ENCODE data around the gene KCTD8.
A peak's percentile ranks its signal among the peaks of the same experiment; 100 is the strongest.
"Not testable (repeated sequence)": the region's sequence is repeated elsewhere in the genome, so short reads cannot be mapped to it uniquely, and the experiment has no call there.

Gene KCTD8

GRCh38 chr4:44326741-44327140, 121.9 kb downstream of the KCTD8 start:
- no peak for DNase-seq (ENCODE audit: low spot score)

GRCh38 chr4:44320833-44321232, 127.8 kb downstream of the KCTD8 start:
- DNase-seq (ENCODE audit: low spot score): no peak

DNA sequence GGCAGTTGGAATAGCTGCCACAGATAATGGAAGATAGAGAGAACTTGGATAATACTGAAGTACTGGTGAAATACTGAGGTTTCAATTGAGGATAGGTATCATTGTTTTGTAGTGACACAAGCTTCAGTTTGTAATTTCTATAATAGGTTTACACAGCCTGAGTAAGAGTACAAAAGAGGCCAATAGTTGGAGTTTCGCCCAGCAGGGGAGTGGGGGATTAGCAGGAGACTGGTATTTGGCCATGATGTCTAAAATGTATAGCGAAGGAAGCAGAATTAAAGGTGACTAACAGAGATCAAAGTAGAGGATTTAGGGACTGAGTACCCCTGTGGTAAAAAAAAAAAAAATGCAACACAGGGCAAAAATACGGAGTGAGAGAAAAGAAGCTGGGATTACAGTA, 129.5 kb downstream of the KCTD8 start:
- no peak for DNase-seq (ENCODE audit: low spot score)

DNA sequence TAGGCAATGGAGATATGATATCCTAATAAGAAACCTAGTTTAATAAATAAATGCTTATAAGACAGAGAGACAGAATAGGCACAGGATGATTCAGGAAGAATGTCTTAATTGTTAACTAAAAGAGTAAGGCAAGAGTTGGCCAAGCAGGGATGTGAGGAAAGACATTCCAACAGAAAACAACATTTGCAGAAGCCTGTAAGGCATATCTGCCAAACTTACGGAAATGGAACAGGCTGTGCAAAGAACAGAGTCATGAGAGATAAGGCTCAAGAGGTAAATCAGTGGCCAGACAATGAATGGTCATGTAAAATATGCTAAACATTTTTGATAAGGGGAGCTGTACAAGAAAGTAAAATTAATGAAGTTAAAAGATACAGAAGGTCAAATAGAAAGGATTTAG, 134.9 kb downstream of the KCTD8 start:
- no peak for DNase-seq (ENCODE audit: low spot score)

DNA sequence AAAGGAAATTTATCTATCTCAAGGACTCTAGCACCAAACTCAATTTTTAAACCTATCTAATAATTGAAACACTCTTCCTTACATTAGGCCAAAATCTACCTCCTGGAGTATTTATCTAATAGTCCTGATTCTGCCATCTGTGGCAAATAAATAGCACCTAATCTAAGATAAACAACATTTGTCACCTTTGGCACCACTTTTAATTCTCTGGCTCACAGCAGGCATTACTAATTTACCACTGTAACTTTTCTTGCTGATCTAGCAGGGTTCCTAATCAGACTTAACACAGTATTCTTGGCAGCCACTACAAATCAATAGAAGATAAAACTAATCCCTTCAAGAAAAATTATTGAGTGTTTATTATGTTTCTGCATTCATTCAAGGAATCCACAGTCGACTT, 161.1 kb downstream of the KCTD8 start:
- DNase-seq (ENCODE audit: low spot score): no peak

DNA sequence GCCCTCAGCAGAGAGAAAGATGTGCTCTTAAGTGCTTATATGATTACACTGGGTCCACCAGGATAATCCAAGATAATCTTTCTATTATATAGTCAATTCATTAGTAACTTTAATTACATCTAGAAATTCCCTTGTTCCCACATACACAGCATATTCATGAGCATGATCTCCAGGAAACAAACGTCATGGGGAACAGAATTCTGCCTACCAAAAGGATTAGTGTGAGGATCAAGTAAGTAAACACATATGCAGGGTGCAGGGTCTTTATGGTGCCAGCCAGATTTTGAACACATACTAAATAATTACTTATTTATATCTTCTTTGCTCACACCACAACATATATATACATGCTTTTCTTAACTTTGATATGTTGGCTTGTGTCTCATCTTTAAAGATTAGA, 169.1 kb downstream of the KCTD8 start:
- DNase-seq (ENCODE audit: low spot score): no peak

- no peak for DNase-seq (ENCODE audit: low spot score)
Observed at GRCh38 chr4:44279066-44279465, 169.5 kb downstream of the KCTD8 start.

DNA sequence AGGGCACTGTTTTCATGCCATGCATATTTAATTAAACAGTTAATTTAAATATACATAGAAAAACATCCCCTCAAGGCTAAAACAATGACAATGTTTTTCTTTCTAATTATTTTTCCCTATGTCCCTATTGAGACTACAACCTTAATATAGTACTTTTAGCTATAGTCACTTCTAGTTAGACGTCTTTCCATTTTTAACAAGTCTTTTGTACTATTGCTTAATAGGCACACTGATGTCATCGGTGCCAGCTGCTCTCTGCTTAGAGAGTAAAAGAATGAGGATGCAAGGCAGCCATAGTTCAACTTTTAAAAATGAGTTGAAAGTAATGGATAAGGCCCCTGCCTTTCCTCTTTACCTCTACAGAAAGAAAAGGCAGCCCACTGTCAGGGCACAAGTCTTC, 191.1 kb downstream of the KCTD8 start:
- DNase-seq (ENCODE audit: low spot score): no peak

DNA sequence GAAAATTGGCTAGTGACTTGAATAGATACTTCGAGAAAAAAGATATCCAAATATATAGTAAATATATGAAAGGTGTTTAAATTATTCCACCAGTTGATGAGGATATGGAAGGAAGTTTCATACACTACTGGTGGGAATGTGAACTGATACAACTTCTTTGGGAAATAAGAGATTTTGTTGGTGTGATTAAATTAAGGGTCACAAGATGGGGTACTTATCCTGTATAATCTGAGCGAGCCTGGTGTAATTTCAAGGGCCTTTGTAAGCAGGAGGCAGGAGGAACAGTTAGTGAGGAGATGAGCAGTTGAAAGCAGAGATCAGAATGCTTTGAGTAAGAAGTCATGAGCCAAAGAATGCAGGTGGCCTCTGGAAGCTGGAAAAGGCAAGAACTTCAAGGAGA, 192.2 kb downstream of the KCTD8 start:
- DNase-seq (ENCODE audit: low spot score): peak; percentile 1

DNA sequence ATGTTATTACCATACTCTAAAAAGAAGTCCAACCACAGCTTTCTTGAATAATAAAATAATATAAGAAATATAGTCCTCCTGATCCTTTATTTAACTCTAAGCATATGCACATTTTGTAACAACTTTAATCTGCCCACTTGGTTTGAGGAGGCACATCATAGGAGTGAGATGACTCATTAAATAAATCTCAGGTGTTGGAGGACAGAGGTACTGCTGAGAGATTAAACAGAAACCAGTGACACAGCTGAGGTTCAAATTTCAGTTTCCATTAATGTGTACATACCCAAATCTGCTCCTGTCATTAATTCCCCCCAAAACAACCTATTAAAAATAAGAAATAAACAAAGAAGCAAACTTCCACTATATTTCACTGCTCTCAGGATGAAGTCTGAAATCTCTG, 211.0 kb downstream of the KCTD8 start:
- DNase-seq (ENCODE audit: low spot score): no peak

- DNase-seq (ENCODE audit: low spot score): no peak
Observed at GRCh38 chr4:44235897-44236296, 212.7 kb downstream of the KCTD8 start.

- no peak for DNase-seq (ENCODE audit: low spot score)
Observed at GRCh38 chr4:44232262-44232661, 216.3 kb downstream of the KCTD8 start.

DNA sequence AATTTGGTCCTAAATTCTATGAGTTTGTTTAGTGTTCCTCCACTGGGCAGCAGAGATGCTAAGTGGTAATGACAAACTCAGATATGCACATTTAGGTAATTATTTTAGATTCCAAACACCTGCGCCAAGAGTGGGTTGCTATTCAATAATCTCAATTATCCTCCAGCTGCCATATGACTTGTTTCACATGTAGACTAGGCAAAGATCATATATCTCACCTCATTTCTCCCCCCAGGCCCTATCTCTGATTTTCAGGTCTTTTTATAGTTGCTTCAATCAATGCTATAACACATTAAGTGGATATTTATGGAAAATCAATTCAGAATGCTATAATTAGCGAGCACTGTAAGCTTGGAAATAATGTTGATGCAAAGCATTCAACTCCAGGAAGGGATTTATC, 217.6 kb downstream of the KCTD8 start:
- DNase-seq (ENCODE audit: low spot score): no peak

GRCh38 chr4:44228326-44228725, 220.3 kb downstream of the KCTD8 start:
- no peak for DNase-seq (ENCODE audit: low spot score)

GRCh38 chr4:44221407-44221806, 227.2 kb downstream of the KCTD8 start:
- no peak for DNase-seq (ENCODE audit: low spot score)

DNA sequence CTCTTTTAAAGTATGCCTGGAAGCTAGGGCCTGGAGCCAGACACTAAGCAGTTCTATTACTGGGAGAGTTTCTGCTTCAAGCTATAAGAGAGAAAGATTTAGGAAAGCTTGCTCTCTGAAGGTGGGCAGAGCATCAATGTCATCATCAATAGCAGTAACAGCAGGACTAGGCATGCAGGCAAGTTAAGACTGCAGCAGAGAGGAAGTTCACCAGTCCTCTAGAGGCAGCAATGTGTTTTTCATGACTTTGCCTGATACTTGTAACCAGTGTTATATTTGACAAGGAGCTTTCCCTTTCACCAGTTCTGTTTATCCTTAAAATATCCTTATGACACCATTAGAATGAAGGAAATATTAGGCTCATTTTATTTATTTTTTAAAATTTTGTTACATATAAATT, 237.9 kb downstream of the KCTD8 start:
- DNase-seq (ENCODE audit: low spot score): no peak

- DNase-seq (ENCODE audit: low spot score): no peak
Observed at GRCh38 chr4:44196796-44197195, 251.8 kb downstream of the KCTD8 start.

- no peak for DNase-seq (ENCODE audit: low spot score)
Observed at GRCh38 chr4:44194365-44194764, 254.2 kb downstream of the KCTD8 start.

GRCh38 chr4:44186850-44187246, 261.8 kb downstream of the KCTD8 start:
- no peak for DNase-seq (ENCODE audit: low spot score)

DNA sequence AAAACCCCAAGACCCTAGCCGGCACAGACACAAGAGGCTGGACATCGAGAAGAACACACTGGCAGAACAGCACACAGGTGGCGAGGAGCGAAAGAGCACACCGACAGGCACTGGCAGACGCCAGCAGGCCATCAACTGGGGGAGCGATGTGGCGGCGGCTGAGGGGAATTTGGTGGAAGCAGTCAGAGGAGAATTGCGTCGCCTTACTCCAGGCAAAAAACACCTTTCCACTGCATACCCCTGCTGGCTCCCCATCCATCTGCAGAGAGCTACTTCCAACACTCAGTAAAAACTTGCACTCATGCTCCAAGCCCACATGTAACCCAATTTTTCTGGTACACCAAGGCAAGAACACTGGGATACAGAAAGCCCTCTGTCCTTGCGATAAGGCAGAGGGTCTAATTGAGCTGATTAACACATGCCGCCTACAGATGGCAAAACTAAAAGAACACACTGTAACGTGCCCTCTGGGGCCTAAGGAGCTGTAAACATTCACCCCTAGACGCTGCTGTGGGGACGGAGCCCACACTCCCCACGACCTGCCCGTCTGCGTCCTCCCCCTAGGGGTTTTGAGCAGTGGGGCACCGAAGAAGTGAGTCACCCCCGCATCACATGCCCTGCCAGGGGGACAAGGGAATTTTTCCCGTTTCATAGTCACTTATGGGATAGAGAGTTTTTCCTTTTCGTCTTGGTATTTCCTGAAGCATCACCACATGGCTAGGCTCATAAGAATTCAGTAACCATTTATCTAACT, 262.3 kb downstream of the KCTD8 start:
- DNase-seq (ENCODE audit: low spot score): no peak

- DNase-seq (ENCODE audit: low spot score): not testable (repeated sequence)
Observed at GRCh38 chr4:44181491-44182349, 266.9 kb downstream of the KCTD8 start.

DNA sequence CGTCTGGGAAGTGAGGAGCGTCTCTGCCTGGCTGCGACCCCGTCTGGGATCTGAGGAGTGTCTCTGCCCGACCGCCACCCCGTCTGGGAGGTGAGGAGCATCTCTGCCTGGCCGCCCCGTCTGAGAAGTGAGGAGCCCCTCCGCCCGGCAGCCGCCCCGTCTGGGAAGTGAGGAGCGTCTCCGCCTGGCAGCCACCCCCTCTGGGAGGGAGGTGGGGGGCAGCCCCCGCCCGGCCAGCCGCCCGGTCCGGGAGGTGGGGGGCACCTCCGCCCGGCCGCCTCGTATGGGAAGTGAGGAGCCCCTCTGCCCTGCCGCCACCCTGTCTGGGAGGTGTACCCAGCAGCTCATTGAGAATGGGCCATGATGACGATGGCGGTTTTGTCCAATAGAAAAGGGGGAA, 280.8 kb downstream of the KCTD8 start:
- DNase-seq (ENCODE audit: low spot score): not testable (repeated sequence)

- no peak for DNase-seq (ENCODE audit: low spot score)
Observed at GRCh38 chr4:44165938-44166337, 282.7 kb downstream of the KCTD8 start.

Measured in SW480 (cell line).